A673 (cell line): ENCODE measurements around the gene LRRC18.

ENCODE experiments used
- CTCF ChIP-seq: fragments of 300-800, 200-600 bp; sonication (generic); conservative IDR thresholded peaks from 2 replicates; pipeline ENCODE4 v1.5.1; 2017; ENCODE audit warnings: low read depth, mild to moderate bottlenecking, antibody characterized with exemption, low read length, moderate library complexity, mixed read lengths
- EZH2 ChIP-seq: fragments of 200-600 bp; sonication (generic); IDR thresholded peaks from 2 replicates; pipeline ENCODE4 v1.6.1; 2017; ENCODE audit warnings: borderline replicate concordance, low read depth, mild to moderate bottlenecking, mixed read lengths, antibody characterized with exemption, low read length; ENCODE audit not compliant: poor library complexity, severe bottlenecking

GRCh38 chr10:48968036-48968435 is 28.4 kb upstream of the LRRC18 start:
- TF ChIP-seq CTCF (no peak), EZH2 (no peak)
